HepG2 (cell line): Measurements from ENCODE around the gene DUSP15. TPM values are rescaled to one million over a fixed set of nuclear protein-coding genes. Genes with fewer than 3 reads are reported as not detected.

Experiments used
- BATF2 ChIP-seq: sonication (generic); formaldehyde crosslinking; IDR thresholded peaks from 2 replicates; pipeline ENCODE4 v1.8.0; 2022; ENCODE audit warnings: mild to moderate bottlenecking, missing genetic modification reagents, moderate library complexity
- BCL3 ChIP-seq: sonication (generic); formaldehyde crosslinking; IDR thresholded peaks from 2 replicates; pipeline ENCODE4 v1.5.1; 2020; ENCODE audit warnings: mild to moderate bottlenecking, missing genetic modification reagents, moderate library complexity
- BCLAF1 ChIP-seq: fragments of 450-650 bp; IDR thresholded peaks from 2 replicates; pipeline ENCODE4 v1.6.1; 2017; ENCODE audit warnings: mild to moderate bottlenecking
- DMTF1 ChIP-seq: sonication (generic); formaldehyde crosslinking; IDR thresholded peaks from 2 replicates; pipeline ENCODE4 v1.4.0; 2020; ENCODE audit warnings: mild to moderate bottlenecking, missing genetic modification reagents
- FOXP4 ChIP-seq: sonication (generic); formaldehyde crosslinking; IDR thresholded peaks from 2 replicates; pipeline ENCODE4 v1.4.0; 2020; ENCODE audit warnings: missing genetic modification reagents
- HNF4A ChIP-seq: sonication (generic); formaldehyde crosslinking; IDR thresholded peaks from 2 replicates; pipeline ENCODE4 v1.4.0; 2020; ENCODE audit warnings: missing genetic modification reagents
- JDP2 ChIP-seq: sonication (generic); formaldehyde crosslinking; IDR thresholded peaks from 2 replicates; pipeline ENCODE4 v1.8.1; 2022; ENCODE audit warnings: missing genetic modification reagents, borderline replicate concordance
- KAT2B ChIP-seq: fragments of 150-350 bp; IDR thresholded peaks from 2 replicates; pipeline ENCODE4 v1.6.1; 2014; ENCODE audit warnings: low read depth, low read length, borderline replicate concordance
- MTF2 ChIP-seq: sonication (generic); formaldehyde crosslinking; IDR thresholded peaks from 2 replicates; pipeline ENCODE4 v1.5.0; 2020; ENCODE audit warnings: missing genetic modification reagents, borderline replicate concordance
- NFE2L2 ChIP-seq: fragments of 150-350 bp; IDR thresholded peaks from 2 replicates; pipeline ENCODE4 v1.6.1; 2014; ENCODE audit warnings: low read length
- RELA ChIP-seq: sonication (generic); formaldehyde crosslinking; IDR thresholded peaks from 2 replicates; pipeline ENCODE4 v1.4.0; 2020; ENCODE audit warnings: missing genetic modification reagents
- SUZ12 ChIP-seq: fragments of 150-350 bp; IDR thresholded peaks from 2 replicates; pipeline ENCODE4 v1.6.1; 2014; ENCODE audit warnings: low read depth, low read length
- ZFP36 ChIP-seq: fragments of 150-350 bp; IDR thresholded peaks from 2 replicates; pipeline ENCODE4 v1.6.1; 2018; ENCODE audit warnings: borderline replicate concordance, low read length, low read depth; ENCODE audit not compliant: partially characterized antibody
- ZKSCAN1 ChIP-seq: fragments of 150-350 bp; IDR thresholded peaks from 2 replicates; pipeline ENCODE4 v1.6.1; 2014; ENCODE audit warnings: low read length
- ZNF24 ChIP-seq: fragments of 450-650 bp; IDR thresholded peaks from 2 replicates; pipeline ENCODE4 v1.6.1; 2017; ENCODE audit warnings: antibody characterized with exemption, mild to moderate bottlenecking
- ZNF615 ChIP-seq: sonication (generic); formaldehyde crosslinking; IDR thresholded peaks from 2 replicates; pipeline ENCODE4 v1.5.0; 2020; ENCODE audit warnings: mild to moderate bottlenecking, missing genetic modification reagents, borderline replicate concordance
- ZNF747 ChIP-seq: sonication (generic); formaldehyde crosslinking; IDR thresholded peaks from 2 replicates; pipeline ENCODE4 v1.8.1; 2023; ENCODE audit warnings: missing genetic modification reagents, mild to moderate bottlenecking, borderline replicate concordance
- ZNF780A ChIP-seq: sonication (generic); formaldehyde crosslinking; IDR thresholded peaks from 2 replicates; pipeline ENCODE4 v1.8.0; 2022; ENCODE audit warnings: mild to moderate bottlenecking, missing genetic modification reagents, moderate library complexity
- ZNF781 ChIP-seq: sonication (generic); formaldehyde crosslinking; IDR thresholded peaks from 2 replicates; pipeline ENCODE4 v1.5.1; 2020; ENCODE audit warnings: borderline replicate concordance, mild to moderate bottlenecking, missing genetic modification reagents; ENCODE audit errors: not compliant biosample characterization
- polyA plus RNA-seq, 8 experiments: library from polyadenylated mRNA; depleted of rRNA in 3 of 8; stranded (reverse) in 7 of 8; unstranded in 1 of 8; fragments of >200 nt; fragmentation: Illumina TruSeq in 4 of 8; extraction: Trizol in 4 of 8; gene quantifications; 2 replicates each; pipeline versions ENCODE4 v1.2.1 to v1.2.3, GENCODE V29; 2011 to 2016; ENCODE audit warnings: low read depth in 4 of 8, missing spikeins in 1 of 8, mixed read lengths in 1 of 8; ENCODE audit not compliant: insufficient read depth in 1 of 8
- total RNA-seq, 5 experiments: library from RNA; depleted of rRNA; stranded (reverse); fragments of >200 nt; fragmentation: Illumina TruSeq; extraction: Trizol; gene quantifications; 2 replicates each; pipeline ENCODE4 v1.2.3, GENCODE V29; 2016; ENCODE audit warnings: low read depth in 1 of 5

The DUSP15 gene
- total and polyA plus RNA-seq, 2 of the 13 experiments (the other 11 are each of a cell fraction or from before 2014, with no cell fraction given): 0.17 to 0.93 TPM

GRCh38 chr20:31835977-31836852 is 34.1 kb downstream of the DUSP15 start (continued):
- TF ChIP-seq SUZ12: no peak
- TF ChIP-seq ZNF615 (CRISPR knock-in tag): no peak
- TF ChIP-seq BCL3 (CRISPR knock-in tag): no peak
- TF ChIP-seq ZFP36: no peak
- TF ChIP-seq FOXP4 (CRISPR knock-in tag): no peak
- no peak for TF ChIP-seq ZNF24
- TF ChIP-seq ZNF747 (CRISPR knock-in tag): no peak
- TF ChIP-seq ZNF781: no peak
- TF ChIP-seq JDP2 (CRISPR knock-in tag): no peak
- no peak for TF ChIP-seq BCLAF1
- TF ChIP-seq MTF2 (CRISPR knock-in tag): no peak
- TF ChIP-seq KAT2B: no peak
- no peak; the same call in 1 of the 2 replicates for TF ChIP-seq ZKSCAN1
- no peak for TF ChIP-seq NFE2L2
- no peak for TF ChIP-seq BATF2
- peak; percentile 74 for TF ChIP-seq HNF4A (CRISPR knock-in tag)
- no peak for TF ChIP-seq RELA (CRISPR knock-in tag)
- TF ChIP-seq DMTF1 (CRISPR knock-in tag): no peak
- TF ChIP-seq ZNF780A: no peak
